ENCODE measurements around the gene ATP5PF.

ATP5PF gene

GRCh38 chr21:25733859-25734653 is 648 bp downstream of the ATP5PF start:
- H3K36me3 ChIP-seq (ENCODE audit: control insufficient read depth in 2 of 2, insufficient read depth in 1 of 2, low read length in 2 of 2), result peaks cover 24 to 28% of the 10 kb centered on the region in 2 experiments
- TF ChIP-seq MYNN (tag by site-specific recombination; IDR thresholded peaks at IDR 0.05; ENCODE audit: borderline replicate concordance) (no peak), ZNF548 (tag by site-specific recombination; IDR thresholded peaks at IDR 0.05) (no peak), ZSCAN5A (tag by site-specific recombination; IDR thresholded peaks at IDR 0.05) (no peak), PRDM10 (tag by site-specific recombination; IDR thresholded peaks at IDR 0.05) (peak; percentile 8; the same call in 1 of the 2 replicates), HOXD13 (CRISPR knock-in tag; IDR thresholded peaks at IDR 0.05; ENCODE audit: borderline replicate concordance) (no peak), SETDB1 (IDR thresholded peaks at IDR 0.05; ENCODE audit: insufficient read length, low read length) (no peak), ZNF555 (tag by site-specific recombination; conservative IDR thresholded peaks at IDR 0.05) (no peak), GLIS1 (tag by site-specific recombination; IDR thresholded peaks at IDR 0.05) (no peak), KLF16 (tag by site-specific recombination; IDR thresholded peaks at IDR 0.05) (no peak), ZNF140 (tag by site-specific recombination; IDR thresholded peaks at IDR 0.05) (no peak), ZNF366 (tag by site-specific recombination; conservative IDR thresholded peaks at IDR 0.05) (no peak), ZNF704 (tag by site-specific recombination; IDR thresholded peaks at IDR 0.05) (no peak), ZNF514 (tag by site-specific recombination; IDR thresholded peaks at IDR 0.05) (no peak), ZNF169 (tag by site-specific recombination; IDR thresholded peaks at IDR 0.05) (no peak), ZNF391 (tag by site-specific recombination; IDR thresholded peaks at IDR 0.05; ENCODE audit: borderline replicate concordance, low read depth) (no peak), ZBTB17 (tag by site-specific recombination; IDR thresholded peaks at IDR 0.05) (no peak), ZNF114 (tag by site-specific recombination; IDR thresholded peaks at IDR 0.05) (no peak), ZNF585B (tag by site-specific recombination; IDR thresholded peaks at IDR 0.05) (no peak), SCRT2 (tag by site-specific recombination; IDR thresholded peaks at IDR 0.05) (peak; percentile 53), PRDM1 (tag by site-specific recombination; IDR thresholded peaks at IDR 0.05) (peak; percentile 94), PRDM4 (tag by site-specific recombination; IDR thresholded peaks at IDR 0.05) (no peak), ZNF133 (tag by site-specific recombination; IDR thresholded peaks at IDR 0.05) (no peak), BCL11B (tag by site-specific recombination; IDR thresholded peaks at IDR 0.05; ENCODE audit: low read depth) (0 out of 2 replicates have a peak, but pooled peaks have one; percentile 64), SP3 (tag by site-specific recombination; IDR thresholded peaks at IDR 0.05) (no peak), PRDM6 (tag by site-specific recombination; IDR thresholded peaks at IDR 0.05) (no peak), ZFHX2 (tag by site-specific recombination; conservative IDR thresholded peaks at IDR 0.05) (no peak), ZNF311 (tag by site-specific recombination; IDR thresholded peaks at IDR 0.05; ENCODE audit: borderline replicate concordance) (no peak)
- H3K4me1 ChIP-seq (ENCODE audit: control insufficient read depth, insufficient read depth, low read length), result peaks cover 12% of the 10 kb centered on the region
- H3K9me3 ChIP-seq (ENCODE audit: control insufficient read depth, insufficient read depth, low read depth, low read length), result no peaks in the 10 kb centered on the region
- CTCF ChIA-PET, result interaction anchor here (0.6 to 1.4 kb wide), 5 partner anchors 11 to 126 kb away, joined by 3 to 6 read pairs (median 3); no protein-coding TSS in a partner anchor
- peak overlapping the region; percentile 99 for H3K27ac ChIP-seq (ENCODE audit: extremely low read depth, low read depth, low read length)
- H3K4me3 ChIP-seq (ENCODE audit: low read depth, low read length), result peak overlapping the region; percentile 89
- POLR2A ChIA-PET, result interaction anchor here (0.6 to 2.1 kb wide), 6 partner anchors 9 to 127 kb away, joined by 3 to 18 read pairs (median 4); partner anchors contain the start of genes JAM2 and MRPL39
